Activated CD4-positive, alpha-beta T cell treated with anti-CD3 and anti-CD28 coated beads, Interleukin-2, amount 10 ng/mL, durations not matched to agents 7 days and 5 days (primary cell): ENCODE measurements around the gene HES5. TPM values are rescaled to one million over a fixed set of nuclear protein-coding genes. Genes with fewer than 3 reads are reported as not detected.

Experiments
- CTCF ChIA-PET: fragments of 350-600 bp; sonication (Branson Sonifier 250); formaldehyde crosslinking; loops from one replicate; lab custom pipeline; 2021; ENCODE audit warnings: antibody characterized with exemption; lab: Charles Lee
- POLR2A ChIA-PET: fragments of 350-600 bp; sonication (Branson Sonifier 250); formaldehyde crosslinking; loops from one replicate; lab custom pipeline; 2021; ENCODE audit warnings: antibody characterized with exemption; lab: Charles Lee
- DNase-seq: peaks from one replicate; pipeline ENCODE4 v3.0.0-alpha.2; 2020
- H3K27ac Mint-ChIP-seq: one replicate; pipeline ENCODE4 v1.8.0; 2021; ENCODE audit warnings: mild to moderate bottlenecking, moderate library complexity, mixed read lengths
- H3K27me3 Mint-ChIP-seq: one replicate; pipeline ENCODE4 v1.8.0; 2021; ENCODE audit warnings: mixed read lengths
- H3K36me3 Mint-ChIP-seq: one replicate; pipeline ENCODE4 v1.8.0; 2021; ENCODE audit warnings: low read depth, mixed read lengths
- H3K4me1 Mint-ChIP-seq: one replicate; pipeline ENCODE4 v1.8.0; 2021; ENCODE audit warnings: mixed read lengths
- H3K4me3 Mint-ChIP-seq: one replicate; pipeline ENCODE4 v1.8.0; 2021; ENCODE audit warnings: mild to moderate bottlenecking, moderate library complexity, mixed read lengths
- H3K9me3 Mint-ChIP-seq: one replicate; pipeline ENCODE4 v1.8.0; 2021; ENCODE audit warnings: mixed read lengths
- total RNA-seq, 2 experiments: library from RNA; stranded (reverse); gene quantifications; one replicate each; pipeline ENCODE4 v1.2.3, GENCODE V29; 2021

HES5 gene
- total RNA-seq, 2 experiments from 2014 or later: not detected

- no peaks in the 10 kb centered on the region for H3K9me3 Mint-ChIP-seq
These were observed 16.0 kb downstream of the HES5 start for GRCh38 chr1:2513939-2514652.

GRCh38 chr1:2512862-2513421 is 17.1 kb downstream of the HES5 start:
- no peak overlapping the region for H3K4me3 Mint-ChIP-seq
- no peaks in the 10 kb centered on the region for H3K4me1 Mint-ChIP-seq
- ChIA-PET CTCF (no interaction called here), POLR2A (no interaction called here)
- no peak overlapping the region for H3K27ac Mint-ChIP-seq
- no peaks in the 10 kb centered on the region for H3K27me3 Mint-ChIP-seq
- no peak for DNase-seq
- peaks cover 12% of the 10 kb centered on the region for H3K36me3 Mint-ChIP-seq
- H3K9me3 Mint-ChIP-seq: no peaks in the 10 kb centered on the region

More at GRCh38 chr1:2513939-2514652, 16.0 kb downstream of the HES5 start:
- ChIA-PET CTCF (interaction anchor here (1.3 kb wide), 1 partner anchor 10 kb away, joined by 3 read pairs; no protein-coding TSS in a partner anchor), POLR2A (no interaction called here)
- H3K27me3 Mint-ChIP-seq: no peaks in the 10 kb centered on the region
- H3K4me1 Mint-ChIP-seq: no peaks in the 10 kb centered on the region
- no peak for DNase-seq
- no peak overlapping the region for H3K27ac Mint-ChIP-seq
- H3K36me3 Mint-ChIP-seq: peaks cover 18% of the 10 kb centered on the region
- H3K4me3 Mint-ChIP-seq: no peak overlapping the region

GRCh38 chr1:2510366-2511155 is 19.5 kb downstream of the HES5 start:
- Mint-ChIP-seq H3K4me3 (no peak overlapping the region), H3K9me3 (no peaks in the 10 kb centered on the region), H3K27ac (no peak overlapping the region), H3K27me3 (no peaks in the 10 kb centered on the region), H3K4me1 (no peaks in the 10 kb centered on the region), H3K36me3 (peaks cover 5% of the 10 kb centered on the region)
- DNase-seq: no peak
- ChIA-PET CTCF (interaction anchor here (0.7 kb wide), 1 partner anchor 22 kb away, joined by 3 read pairs; no protein-coding TSS in a partner anchor), POLR2A (no interaction called here)

GRCh38 chr1:2509589-2509988 is 20.5 kb downstream of the HES5 start:
- no peak overlapping the region for H3K4me3 Mint-ChIP-seq
- no peaks in the 10 kb centered on the region for H3K9me3 Mint-ChIP-seq
- CTCF ChIA-PET: no interaction called here
- DNase-seq: no peak
- H3K36me3 Mint-ChIP-seq: peaks cover 5% of the 10 kb centered on the region
- POLR2A ChIA-PET: no interaction called here
- no peaks in the 10 kb centered on the region for H3K4me1 Mint-ChIP-seq
- no peaks in the 10 kb centered on the region for H3K27me3 Mint-ChIP-seq
- H3K27ac Mint-ChIP-seq: no peak overlapping the region

- Mint-ChIP-seq H3K27me3 (no peaks in the 10 kb centered on the region), H3K27ac (no peak overlapping the region), H3K4me3 (no peak overlapping the region), H3K9me3 (no peaks in the 10 kb centered on the region), H3K4me1 (no peaks in the 10 kb centered on the region), H3K36me3 (peaks cover 5% of the 10 kb centered on the region)
- no peak for DNase-seq
- ChIA-PET CTCF (no interaction called here), POLR2A (no interaction called here)
These were observed 21.3 kb downstream of the HES5 start for GRCh38 chr1:2508751-2509150.

- no peaks in the 10 kb centered on the region for H3K4me1 Mint-ChIP-seq
- H3K27ac Mint-ChIP-seq: no peak overlapping the region
- peaks cover 5% of the 10 kb centered on the region for H3K36me3 Mint-ChIP-seq
- POLR2A ChIA-PET: no interaction called here
- no peak for DNase-seq
- H3K9me3 Mint-ChIP-seq: no peaks in the 10 kb centered on the region
- no peaks in the 10 kb centered on the region for H3K27me3 Mint-ChIP-seq
- CTCF ChIA-PET: no interaction called here
- no peak overlapping the region for H3K4me3 Mint-ChIP-seq
These were observed 21.9 kb downstream of the HES5 start for GRCh38 chr1:2508180-2508579.

GRCh38 chr1:2507744-2508155 is 22.3 kb downstream of the HES5 start:
- POLR2A ChIA-PET: no interaction called here
- H3K4me3 Mint-ChIP-seq: no peak overlapping the region
- CTCF ChIA-PET: no interaction called here

GRCh38 chr1:2506901-2507565 is 23.0 kb downstream of the HES5 start:
- Mint-ChIP-seq H3K9me3 (no peaks in the 10 kb centered on the region), H3K4me1 (no peaks in the 10 kb centered on the region), H3K27me3 (no peaks in the 10 kb centered on the region), H3K4me3 (no peak overlapping the region), H3K36me3 (peaks cover 5% of the 10 kb centered on the region), H3K27ac (no peak overlapping the region)
- CTCF ChIA-PET: no interaction called here
- DNase-seq: no peak
- POLR2A ChIA-PET: no interaction called here

More at GRCh38 chr1:2507744-2508155, 22.3 kb downstream of the HES5 start:
- H3K36me3 Mint-ChIP-seq: peaks cover 5% of the 10 kb centered on the region
- H3K27me3 Mint-ChIP-seq: no peaks in the 10 kb centered on the region
- no peak overlapping the region for H3K27ac Mint-ChIP-seq
- H3K4me1 Mint-ChIP-seq: no peaks in the 10 kb centered on the region
- DNase-seq: no peak
- H3K9me3 Mint-ChIP-seq: no peaks in the 10 kb centered on the region

GRCh38 chr1:2506007-2506860 is 23.8 kb downstream of the HES5 start:
- CTCF ChIA-PET: no interaction called here
- H3K27ac Mint-ChIP-seq: no peak overlapping the region
- no peak overlapping the region for H3K4me3 Mint-ChIP-seq
- peaks cover 2% of the 10 kb centered on the region for H3K36me3 Mint-ChIP-seq
- H3K27me3 Mint-ChIP-seq: no peaks in the 10 kb centered on the region
- no peaks in the 10 kb centered on the region for H3K4me1 Mint-ChIP-seq
- H3K9me3 Mint-ChIP-seq: no peaks in the 10 kb centered on the region
- no peak for DNase-seq
- POLR2A ChIA-PET: interaction anchor here (0.6 kb wide), 1 partner anchor 748 kb away, joined by 5 read pairs; no protein-coding TSS in a partner anchor

- Mint-ChIP-seq H3K9me3 (no peaks in the 10 kb centered on the region), H3K4me1 (peaks cover 1% of the 10 kb centered on the region), H3K36me3 (peaks cover 2% of the 10 kb centered on the region), H3K27me3 (no peaks in the 10 kb centered on the region), H3K27ac (no peak overlapping the region), H3K4me3 (no peak overlapping the region)
- ChIA-PET POLR2A (interaction anchor here (0.6 kb wide), 1 partner anchor 747 kb away, joined by 5 read pairs; no protein-coding TSS in a partner anchor), CTCF (no interaction called here)
- no peak for DNase-seq
These were observed 24.5 kb downstream of the HES5 start for GRCh38 chr1:2505461-2505994.

- Mint-ChIP-seq H3K4me3 (no peak overlapping the region), H3K27ac (no peak overlapping the region), H3K36me3 (peaks cover 2% of the 10 kb centered on the region), H3K27me3 (no peaks in the 10 kb centered on the region), H3K9me3 (no peaks in the 10 kb centered on the region), H3K4me1 (peaks cover 8% of the 10 kb centered on the region)
- no peak for DNase-seq
- CTCF ChIA-PET: no interaction called here
- POLR2A ChIA-PET: no interaction called here
These were observed 25.2 kb downstream of the HES5 start for GRCh38 chr1:2504949-2505272.
